CD4-positive, alpha-beta T cell (primary cell): ENCODE data around the gene ACACB. TPM values are rescaled to one million over a fixed set of nuclear protein-coding genes. Genes with fewer than 3 reads are reported as not detected.

ENCODE experiments used
- ATAC-seq: fragments of 200-7000 bp; cut with Tn5 transposase; one replicate; pipeline ENCODE4 v1.10.0; 2022; ENCODE audit warnings: mild to moderate bottlenecking; ENCODE audit not compliant: poor library complexity
- CTCF ChIA-PET: fragments of 350-600 bp; sonication (Branson Sonifier 250); formaldehyde crosslinking; loops from one replicate; lab custom pipeline; 2021; ENCODE audit warnings: antibody characterized with exemption, inconsistent platforms; lab: Charles Lee
- POLR2A ChIA-PET: fragments of 350-600 bp; sonication (Branson Sonifier 250); formaldehyde crosslinking; loops from one replicate; lab custom pipeline; 2021; ENCODE audit warnings: antibody characterized with exemption, inconsistent platforms; lab: Charles Lee
- DNase-seq, 14 experiments: peaks; one replicate each; pipeline ENCODE4 v3.0.0-alpha.2; 2013 to 2020; ENCODE audit warnings: mixed read lengths in 2 of 14
- H3K27ac ChIP-seq, 2 donors: one replicate each; pipeline versions ENCODE4 v1.5.1 to v1.7.0; 2013; ENCODE audit warnings: low read length in 2 of 2, low read depth in 1 of 2, mild to moderate bottlenecking in 1 of 2
- H3K27me3 ChIP-seq, 2 experiments: 1 replicate in 1 of 2; 2 replicates in 1 of 2; pipeline versions ENCODE4 v1.6.1 to v1.7.0; 2013; ENCODE audit warnings: low read length in 2 of 2, control low read depth in 1 of 2, mild to moderate bottlenecking in 1 of 2, moderate library complexity in 1 of 2; ENCODE audit not compliant: insufficient read depth in 2 of 2, control insufficient read depth in 1 of 2
- H3K36me3 ChIP-seq: one replicate; pipeline ENCODE4 v1.6.1; 2013; ENCODE audit warnings: low read length, control low read depth; ENCODE audit not compliant: insufficient read depth
- H3K4me1 ChIP-seq: one replicate; pipeline ENCODE4 v1.6.1; 2013; ENCODE audit warnings: low read length, control low read depth; ENCODE audit not compliant: insufficient read depth
- H3K4me3 ChIP-seq: one replicate; pipeline ENCODE4 v1.5.1; 2013; ENCODE audit warnings: mild to moderate bottlenecking, low read length, moderate library complexity
- H3K9me3 ChIP-seq, 2 experiments: 1 replicate in 1 of 2; 2 replicates in 1 of 2; pipeline versions ENCODE4 v1.6.1 to v1.7.0; 2013; ENCODE audit warnings: low read length in 2 of 2, mild to moderate bottlenecking in 2 of 2, control low read depth in 1 of 2, moderate library complexity in 1 of 2; ENCODE audit not compliant: control insufficient read depth in 1 of 2, insufficient read depth in 1 of 2
- H3K27ac Mint-ChIP-seq: one replicate; pipeline ENCODE4 v1.8.0; 2020; ENCODE audit warnings: mixed read lengths
- H3K27me3 Mint-ChIP-seq: one replicate; pipeline ENCODE4 v1.8.0; 2021; ENCODE audit warnings: mixed read lengths
- H3K36me3 Mint-ChIP-seq: one replicate; pipeline ENCODE4 v1.8.0; 2021; ENCODE audit warnings: low read depth, mixed read lengths
- H3K4me1 Mint-ChIP-seq: one replicate; pipeline ENCODE4 v1.8.0; 2021; ENCODE audit warnings: low read depth, mixed read lengths
- H3K4me3 Mint-ChIP-seq: one replicate; pipeline ENCODE4 v1.8.0; 2020; ENCODE audit warnings: mild to moderate bottlenecking, mixed read lengths
- H3K9me3 Mint-ChIP-seq: one replicate; pipeline ENCODE4 v1.8.0; 2020; ENCODE audit warnings: mixed read lengths
- intact Hi-C, 2 experiments: fragments of 100-400 bp; cut with DNase I in 1 of 2; cut with micrococcal nuclease in 1 of 2; formaldehyde crosslinking; loops; one replicate each; pipeline versions ENCODE4 v1.15.1 to v1.9.0; 2023 to 2025; cut with DNase I, micrococcal nuclease
- total RNA-seq, 174 experiments: library from RNA in 2 of 174; stranded (reverse) in 2 of 174; gene quantifications; one replicate each; pipeline ENCODE4 v1.2.3 and lab custom pipeline; 2021 to 2026
- TF ChIP-seq, protein P1 (sequence below): fragments of 200-600 bp; IDR thresholded peaks from one replicate; pipeline ENCODE4 v1.8.0; 2022; ENCODE audit warnings: antibody characterized with exemption, mild to moderate bottlenecking

The ACACB gene
- total RNA-seq, 2 experiments from 2014 or later, result 30.3 to 32.2 TPM

DNA sequence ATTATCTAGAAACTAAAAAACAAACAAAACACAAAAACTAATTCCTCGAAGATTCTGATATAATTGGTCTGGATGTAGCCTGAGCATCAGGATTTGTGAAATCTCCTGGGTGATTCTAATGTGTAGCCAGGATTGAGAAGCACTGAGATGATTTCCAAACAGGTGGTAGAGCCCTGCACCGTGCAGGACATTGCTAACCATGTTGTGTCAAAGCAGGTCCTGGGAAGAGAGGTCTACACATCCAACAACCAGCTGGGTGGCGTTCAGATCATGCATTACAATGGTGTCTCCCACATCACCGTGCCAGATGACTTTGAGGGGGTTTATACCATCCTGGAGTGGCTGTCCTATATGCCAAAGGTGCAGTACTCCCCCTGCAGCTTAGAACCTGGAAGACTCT is 136.4 kb downstream of the ACACB start:
- H3K4me3 ChIP-seq, result no peak overlapping the region
- no peak overlapping the region for H3K27ac ChIP-seq
- Mint-ChIP-seq H3K4me1 (no peaks in the 10 kb centered on the region), H3K9me3 (peaks cover 6% of the 10 kb centered on the region), H3K27ac (no peak overlapping the region), H3K4me3 (no peak overlapping the region), H3K27me3 (no peaks in the 10 kb centered on the region), H3K36me3 (peaks cover 86% of the 10 kb centered on the region)
- POLR2A ChIA-PET, result no interaction called here
- peaks cover 11 to 15% of the 10 kb centered on the region in 2 experiments for H3K9me3 ChIP-seq
- H3K36me3 ChIP-seq, result peaks cover 15% of the 10 kb centered on the region
- ATAC-seq, result no peak
- H3K27me3 ChIP-seq, result no peaks in the 10 kb centered on the region
- CTCF ChIA-PET, result no interaction called here
- intact Hi-C loops, result no loop called here
- H3K4me1 ChIP-seq, result no peaks in the 10 kb centered on the region
- no peak for DNase-seq
- TF ChIP-seq, protein P1, sequence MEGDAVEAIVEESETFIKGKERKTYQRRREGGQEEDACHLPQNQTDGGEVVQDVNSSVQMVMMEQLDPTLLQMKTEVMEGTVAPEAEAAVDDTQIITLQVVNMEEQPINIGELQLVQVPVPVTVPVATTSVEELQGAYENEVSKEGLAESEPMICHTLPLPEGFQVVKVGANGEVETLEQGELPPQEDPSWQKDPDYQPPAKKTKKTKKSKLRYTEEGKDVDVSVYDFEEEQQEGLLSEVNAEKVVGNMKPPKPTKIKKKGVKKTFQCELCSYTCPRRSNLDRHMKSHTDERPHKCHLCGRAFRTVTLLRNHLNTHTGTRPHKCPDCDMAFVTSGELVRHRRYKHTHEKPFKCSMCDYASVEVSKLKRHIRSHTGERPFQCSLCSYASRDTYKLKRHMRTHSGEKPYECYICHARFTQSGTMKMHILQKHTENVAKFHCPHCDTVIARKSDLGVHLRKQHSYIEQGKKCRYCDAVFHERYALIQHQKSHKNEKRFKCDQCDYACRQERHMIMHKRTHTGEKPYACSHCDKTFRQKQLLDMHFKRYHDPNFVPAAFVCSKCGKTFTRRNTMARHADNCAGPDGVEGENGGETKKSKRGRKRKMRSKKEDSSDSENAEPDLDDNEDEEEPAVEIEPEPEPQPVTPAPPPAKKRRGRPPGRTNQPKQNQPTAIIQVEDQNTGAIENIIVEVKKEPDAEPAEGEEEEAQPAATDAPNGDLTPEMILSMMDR, result no peak

DNA sequence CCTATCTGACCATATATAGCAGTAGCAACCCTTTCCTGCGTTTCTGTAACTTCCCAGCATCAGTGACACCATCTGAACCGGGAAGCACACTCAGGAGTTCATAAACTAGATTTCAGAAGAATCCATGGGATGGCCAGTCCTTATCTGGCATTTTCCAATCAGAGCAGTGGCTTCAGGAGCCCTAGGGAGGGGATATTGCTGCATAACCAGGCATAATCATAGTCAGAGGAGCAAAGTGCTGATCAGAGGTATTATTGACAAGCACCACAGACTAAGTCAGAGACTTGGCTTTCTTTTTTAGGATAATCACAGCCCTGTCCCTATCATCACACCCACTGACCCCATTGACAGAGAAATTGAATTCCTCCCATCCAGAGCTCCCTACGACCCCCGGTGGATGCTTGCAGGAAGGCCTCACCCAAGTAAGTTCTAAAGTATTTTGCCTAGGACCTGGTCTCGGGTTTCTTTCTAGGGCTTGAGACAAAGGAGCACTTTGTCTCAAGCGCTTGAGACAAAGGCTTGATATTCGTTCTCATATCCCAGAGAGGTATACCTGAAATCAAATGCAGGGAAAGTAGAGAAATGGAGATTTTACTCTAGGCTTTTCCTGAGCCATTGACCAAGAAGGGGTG is 137.6 kb downstream of the ACACB start:
- Mint-ChIP-seq H3K9me3 (peaks cover 6% of the 10 kb centered on the region), H3K36me3 (peaks cover 78% of the 10 kb centered on the region), H3K4me3 (no peak overlapping the region), H3K4me1 (no peaks in the 10 kb centered on the region), H3K27me3 (no peaks in the 10 kb centered on the region), H3K27ac (no peak overlapping the region)
- ChIA-PET POLR2A (no interaction called here), CTCF (no interaction called here)
- Histone ChIP-seq H3K36me3 (peaks cover 18% of the 10 kb centered on the region), H3K9me3 (peaks cover 11 to 15% of the 10 kb centered on the region in 2 experiments), H3K27ac (no peak overlapping the region), H3K4me1 (no peaks in the 10 kb centered on the region), H3K4me3 (no peak overlapping the region), H3K27me3 (no peaks in the 10 kb centered on the region)
- ATAC-seq (no peak), DNase-seq (no peak)
- intact Hi-C loops, result no loop called here
- TF ChIP-seq, protein P1, result no peak

DNA sequence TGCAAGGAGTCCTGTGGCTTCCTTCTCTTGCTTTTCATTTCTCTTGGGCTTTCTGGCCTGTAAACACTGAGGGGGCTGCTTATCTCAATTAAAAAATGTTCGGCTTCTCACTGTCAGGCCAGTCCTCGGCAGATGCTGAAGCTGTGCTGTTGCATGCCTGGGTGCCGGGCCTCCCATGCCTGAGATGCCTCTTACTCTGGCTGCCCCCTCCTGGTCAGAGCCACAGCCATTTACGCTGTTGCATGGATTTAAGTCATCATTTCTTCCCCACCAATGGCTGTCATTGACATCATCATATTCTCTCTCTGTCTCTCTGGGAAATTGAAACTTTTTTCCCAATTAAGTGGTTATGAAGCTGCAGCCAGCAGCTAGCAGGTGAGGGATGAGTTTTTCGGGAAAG is 139.0 kb downstream of the ACACB start:
- Mint-ChIP-seq H3K4me3 (no peak overlapping the region), H3K27ac (no peak overlapping the region), H3K36me3 (peaks cover 77% of the 10 kb centered on the region), H3K9me3 (peaks cover 6% of the 10 kb centered on the region), H3K27me3 (no peaks in the 10 kb centered on the region), H3K4me1 (no peaks in the 10 kb centered on the region)
- ChIA-PET POLR2A (no interaction called here), CTCF (no interaction called here)
- Histone ChIP-seq H3K9me3 (peaks cover 11 to 15% of the 10 kb centered on the region in 2 experiments), H3K36me3 (peaks cover 23% of the 10 kb centered on the region), H3K4me1 (no peaks in the 10 kb centered on the region), H3K27ac (no peak overlapping the region), H3K4me3 (no peak overlapping the region), H3K27me3 (no peaks in the 10 kb centered on the region)
- ATAC-seq (no peak), DNase-seq (no peak)
- TF ChIP-seq, protein P1, result no peak
- intact Hi-C loops, result no loop called here
